Neural cell (in vitro differentiated cells): ENCODE measurements around the gene MAML3. TPM values are rescaled to one million over a fixed set of nuclear protein-coding genes. Genes with fewer than 3 reads are reported as not detected.

Source experiments
- H2AFZ ChIP-seq: fragments of 200-600, 300-800 bp; sonication (generic), shearing (Covaris generic); 2 replicates; pipeline ENCODE4 v1.6.0; 2014; ENCODE audit warnings: low read depth, mild to moderate bottlenecking, antibody characterized with exemption, low read length, moderate library complexity
- H3F3A ChIP-seq: fragments of 200-600 bp; shearing (Covaris generic); 2 replicates; pipeline ENCODE4 v1.6.1; 2016; ENCODE audit warnings: mild to moderate bottlenecking, moderate library complexity, mixed read lengths, antibody characterized with exemption, low read length; ENCODE audit not compliant: insufficient read depth, poor library complexity, severe bottlenecking
- H3K27ac ChIP-seq: fragments of 200-600, 300-800 bp; sonication (generic), shearing (Covaris generic); 2 replicates; pipeline ENCODE4 v1.5.1; 2014; ENCODE audit warnings: mild to moderate bottlenecking, low read length, moderate library complexity
- H3K27me3 ChIP-seq: fragments of 300-800, 200-600 bp; sonication (generic), shearing (Covaris generic); 2 replicates; pipeline ENCODE4 v1.6.0; 2014; ENCODE audit warnings: mild to moderate bottlenecking, low read depth, low read length, moderate library complexity; ENCODE audit not compliant: insufficient read depth
- H3K36me3 ChIP-seq: fragments of 300-800, 200-600 bp; sonication (generic), shearing (Covaris generic); 2 replicates; pipeline ENCODE4 v1.5.1; 2014; ENCODE audit warnings: mild to moderate bottlenecking, antibody characterized with exemption, low read length, moderate library complexity; ENCODE audit not compliant: insufficient read depth
- H3K4me2 ChIP-seq: fragments of 300-800, 200-600 bp; sonication (generic), shearing (Covaris generic); 2 replicates; pipeline ENCODE4 v1.6.0; 2014; ENCODE audit warnings: mild to moderate bottlenecking, low read length
- H3K4me3 ChIP-seq: fragments of 300-800, 200-600 bp; sonication (generic), shearing (Covaris generic); 2 replicates; pipeline ENCODE4 v1.5.1; 2014; ENCODE audit warnings: mild to moderate bottlenecking, low read length, moderate library complexity
- H3K79me2 ChIP-seq: fragments of 200-600 bp; shearing (Covaris generic); replicated peaks from 2 replicates; pipeline ENCODE4 v1.6.0; 2014; ENCODE audit warnings: mild to moderate bottlenecking, low read length, moderate library complexity; ENCODE audit not compliant: insufficient read depth
- H3K9ac ChIP-seq: fragments of 300-800, 200-600 bp; sonication (generic), shearing (Covaris generic); 2 replicates; pipeline ENCODE4 v1.6.1; 2016; ENCODE audit warnings: mild to moderate bottlenecking, low read length, mixed read lengths
- H3K9me2 ChIP-seq: fragments of 200-600 bp; shearing (Covaris generic); 2 replicates; pipeline ENCODE4 v1.6.1; 2016; ENCODE audit warnings: mild to moderate bottlenecking, low read length, mixed read lengths; ENCODE audit not compliant: insufficient read depth
- H3K9me3 ChIP-seq: fragments of 200-600, 300-800 bp; sonication (generic), shearing (Covaris generic); 2 replicates; pipeline ENCODE4 v1.6.1; 2016; ENCODE audit warnings: mild to moderate bottlenecking, mixed run types, low read length, moderate library complexity, mixed read lengths
- H4K20me1 ChIP-seq: fragments of 200-600 bp; shearing (Covaris generic); 2 replicates; pipeline ENCODE4 v1.6.1; 2016; ENCODE audit warnings: mild to moderate bottlenecking, mixed run types; ENCODE audit not compliant: insufficient read depth
- EP300 ChIP-seq: fragments of 450-650 bp; conservative IDR thresholded peaks from 2 replicates; pipeline ENCODE4 v1.6.1; 2014; ENCODE audit warnings: antibody characterized with exemption, mild to moderate bottlenecking, moderate library complexity; ENCODE audit not compliant: poor library complexity, severe bottlenecking
- EZH2 ChIP-seq: fragments of 200-600, 300-800 bp; shearing (Covaris generic), sonication (generic); IDR thresholded peaks from 2 replicates; pipeline ENCODE4 v1.6.1; 2014; ENCODE audit warnings: antibody characterized with exemption, low read length, borderline replicate concordance, mild to moderate bottlenecking; ENCODE audit not compliant: insufficient read depth, poor library complexity, severe bottlenecking
- MXI1 ChIP-seq: fragments of 450-650 bp; conservative IDR thresholded peaks from 2 replicates; pipeline ENCODE4 v1.6.1; 2014; ENCODE audit warnings: antibody characterized with exemption, mild to moderate bottlenecking; ENCODE audit not compliant: poor library complexity, severe bottlenecking
- POLR2AphosphoS5 ChIP-seq: IDR thresholded peaks from 2 replicates; pipeline ENCODE4 v1.6.1; 2012
- RAD21 ChIP-seq: fragments of 450-650 bp; conservative IDR thresholded peaks from 2 replicates; pipeline ENCODE4 v1.6.1; 2014; ENCODE audit warnings: antibody characterized with exemption, mild to moderate bottlenecking, moderate library complexity
- SMC3 ChIP-seq: fragments of 450-650 bp; conservative IDR thresholded peaks from 2 replicates; pipeline ENCODE4 v1.6.1; 2014; ENCODE audit warnings: antibody characterized with exemption, mild to moderate bottlenecking, moderate library complexity; ENCODE audit not compliant: poor library complexity
- TAF1 ChIP-seq: IDR thresholded peaks from 2 replicates; pipeline ENCODE4 v1.6.1; 2012; ENCODE audit warnings: low read depth
- polyA plus RNA-seq: library from polyadenylated mRNA; depleted of rRNA; stranded (reverse); fragments of >200 nt; gene quantifications from 2 replicates; pipeline ENCODE4 v1.2.3, GENCODE V29; 2014
- TF ChIP-seq, protein P1 (sequence below): IDR thresholded peaks from 2 replicates; pipeline ENCODE4 v1.6.1; 2012; ENCODE audit warnings: borderline replicate concordance
- TF ChIP-seq, protein P2 (sequence below): fragments of 450-650 bp; IDR thresholded peaks from 2 replicates; pipeline ENCODE4 v1.5.1; 2014; ENCODE audit warnings: antibody characterized with exemption, mild to moderate bottlenecking, moderate library complexity; ENCODE audit not compliant: poor library complexity, severe bottlenecking

The MAML3 gene
- polyA plus RNA-seq, 1 donor from 2014 or later = 10.2 TPM

DNA sequence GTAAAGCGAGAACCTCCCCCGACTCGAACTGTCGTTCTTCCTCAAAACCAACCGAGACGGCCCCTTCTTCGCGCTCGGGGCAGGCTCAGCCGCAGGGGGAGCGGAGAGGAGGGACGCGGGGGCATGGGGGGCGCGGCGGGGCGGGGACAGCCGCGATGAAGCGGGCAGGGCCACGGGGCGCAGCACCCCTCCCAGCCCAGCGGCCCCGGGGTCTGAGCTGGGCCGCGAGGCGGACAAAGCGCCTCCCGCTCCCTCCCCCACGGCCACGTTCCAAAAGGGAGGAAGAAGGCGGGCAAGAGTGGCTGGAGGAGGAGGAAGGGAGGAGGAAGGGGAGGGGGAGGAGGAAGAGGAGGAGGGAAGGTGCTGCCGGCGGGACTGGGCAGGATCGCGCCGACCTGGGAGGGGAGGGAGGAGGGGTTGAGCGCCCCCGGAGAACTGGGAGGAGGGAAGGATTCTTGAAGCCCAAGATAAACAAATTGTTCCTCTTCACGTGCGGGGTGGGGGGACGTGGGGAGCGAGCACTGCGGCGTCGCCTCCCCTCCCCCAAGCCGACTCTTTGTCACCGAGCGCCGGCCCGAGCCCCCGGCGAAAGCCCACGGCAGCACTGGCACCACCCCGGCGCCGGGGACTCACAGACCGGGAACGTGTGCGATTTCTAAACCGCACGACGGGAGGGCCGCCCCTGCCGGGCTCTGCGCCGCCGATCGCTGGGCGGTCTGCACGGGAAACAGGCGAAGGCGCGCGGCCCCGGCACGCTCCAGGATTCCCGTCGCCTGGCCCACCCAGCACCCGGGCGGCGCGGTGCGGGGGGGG, 2.9 kb downstream of the MAML3 start:
- Histone ChIP-seq H3K36me3 (no peaks in the 10 kb centered on the region), H3K9me3 (no peaks in the 10 kb centered on the region), H3K27me3 (no peaks in the 10 kb centered on the region), H3K4me3 (peak overlapping the region; percentile 92), H3K9me2 (no peaks in the 10 kb centered on the region), H4K20me1 (no peaks in the 10 kb centered on the region), H2AFZ (peak overlapping the region; percentile 17), H3F3A (peaks cover 4% of the 10 kb centered on the region), H3K79me2 (peaks cover 44% of the 10 kb centered on the region), H3K27ac (peak overlapping the region; percentile 97), H3K9ac (peak overlapping the region; percentile 95), H3K4me2 (peak overlapping the region; percentile 84)
- TF ChIP-seq RAD21 (peak; percentile 40), SMC3 (peak; percentile 51), MXI1 (no peak), EP300 (peak; percentile 60), POLR2AphosphoS5 (peak; percentile 65), EZH2 (no peak), TAF1 (no peak)
- TF ChIP-seq, protein P1, sequence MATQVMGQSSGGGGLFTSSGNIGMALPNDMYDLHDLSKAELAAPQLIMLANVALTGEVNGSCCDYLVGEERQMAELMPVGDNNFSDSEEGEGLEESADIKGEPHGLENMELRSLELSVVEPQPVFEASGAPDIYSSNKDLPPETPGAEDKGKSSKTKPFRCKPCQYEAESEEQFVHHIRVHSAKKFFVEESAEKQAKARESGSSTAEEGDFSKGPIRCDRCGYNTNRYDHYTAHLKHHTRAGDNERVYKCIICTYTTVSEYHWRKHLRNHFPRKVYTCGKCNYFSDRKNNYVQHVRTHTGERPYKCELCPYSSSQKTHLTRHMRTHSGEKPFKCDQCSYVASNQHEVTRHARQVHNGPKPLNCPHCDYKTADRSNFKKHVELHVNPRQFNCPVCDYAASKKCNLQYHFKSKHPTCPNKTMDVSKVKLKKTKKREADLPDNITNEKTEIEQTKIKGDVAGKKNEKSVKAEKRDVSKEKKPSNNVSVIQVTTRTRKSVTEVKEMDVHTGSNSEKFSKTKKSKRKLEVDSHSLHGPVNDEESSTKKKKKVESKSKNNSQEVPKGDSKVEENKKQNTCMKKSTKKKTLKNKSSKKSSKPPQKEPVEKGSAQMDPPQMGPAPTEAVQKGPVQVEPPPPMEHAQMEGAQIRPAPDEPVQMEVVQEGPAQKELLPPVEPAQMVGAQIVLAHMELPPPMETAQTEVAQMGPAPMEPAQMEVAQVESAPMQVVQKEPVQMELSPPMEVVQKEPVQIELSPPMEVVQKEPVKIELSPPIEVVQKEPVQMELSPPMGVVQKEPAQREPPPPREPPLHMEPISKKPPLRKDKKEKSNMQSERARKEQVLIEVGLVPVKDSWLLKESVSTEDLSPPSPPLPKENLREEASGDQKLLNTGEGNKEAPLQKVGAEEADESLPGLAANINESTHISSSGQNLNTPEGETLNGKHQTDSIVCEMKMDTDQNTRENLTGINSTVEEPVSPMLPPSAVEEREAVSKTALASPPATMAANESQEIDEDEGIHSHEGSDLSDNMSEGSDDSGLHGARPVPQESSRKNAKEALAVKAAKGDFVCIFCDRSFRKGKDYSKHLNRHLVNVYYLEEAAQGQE = peak; percentile 78
- TF ChIP-seq, protein P2, sequence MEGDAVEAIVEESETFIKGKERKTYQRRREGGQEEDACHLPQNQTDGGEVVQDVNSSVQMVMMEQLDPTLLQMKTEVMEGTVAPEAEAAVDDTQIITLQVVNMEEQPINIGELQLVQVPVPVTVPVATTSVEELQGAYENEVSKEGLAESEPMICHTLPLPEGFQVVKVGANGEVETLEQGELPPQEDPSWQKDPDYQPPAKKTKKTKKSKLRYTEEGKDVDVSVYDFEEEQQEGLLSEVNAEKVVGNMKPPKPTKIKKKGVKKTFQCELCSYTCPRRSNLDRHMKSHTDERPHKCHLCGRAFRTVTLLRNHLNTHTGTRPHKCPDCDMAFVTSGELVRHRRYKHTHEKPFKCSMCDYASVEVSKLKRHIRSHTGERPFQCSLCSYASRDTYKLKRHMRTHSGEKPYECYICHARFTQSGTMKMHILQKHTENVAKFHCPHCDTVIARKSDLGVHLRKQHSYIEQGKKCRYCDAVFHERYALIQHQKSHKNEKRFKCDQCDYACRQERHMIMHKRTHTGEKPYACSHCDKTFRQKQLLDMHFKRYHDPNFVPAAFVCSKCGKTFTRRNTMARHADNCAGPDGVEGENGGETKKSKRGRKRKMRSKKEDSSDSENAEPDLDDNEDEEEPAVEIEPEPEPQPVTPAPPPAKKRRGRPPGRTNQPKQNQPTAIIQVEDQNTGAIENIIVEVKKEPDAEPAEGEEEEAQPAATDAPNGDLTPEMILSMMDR = no peak

DNA sequence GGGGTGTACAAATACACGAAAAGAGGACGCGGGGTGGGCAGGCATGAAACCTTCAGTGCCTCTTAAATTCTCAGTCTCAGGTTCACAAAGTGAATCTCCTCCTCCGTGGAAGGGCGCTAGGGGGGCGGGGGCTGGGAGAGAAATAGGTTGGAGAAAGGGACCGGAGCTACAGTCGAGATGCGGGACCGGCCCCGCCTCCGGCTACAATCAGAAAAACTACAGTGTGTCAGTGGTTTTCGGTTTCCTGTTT, 3.4 kb downstream of the MAML3 start:
- peak overlapping the region; percentile 95 for H3K9ac ChIP-seq
- no peaks in the 10 kb centered on the region for H3K27me3 ChIP-seq
- peaks cover 46% of the 10 kb centered on the region for H3K79me2 ChIP-seq
- peak overlapping the region; percentile 97 for H3K27ac ChIP-seq
- peak overlapping the region; percentile 30 for H2AFZ ChIP-seq
- no peaks in the 10 kb centered on the region for H3K9me3 ChIP-seq
- no peaks in the 10 kb centered on the region for H4K20me1 ChIP-seq
- no peaks in the 10 kb centered on the region for H3K36me3 ChIP-seq
- H3F3A ChIP-seq = peaks cover 4% of the 10 kb centered on the region
- TF ChIP-seq, protein P2 = peak; percentile 6
- TF ChIP-seq SMC3 (peak; percentile 27), EP300 (no peak), POLR2AphosphoS5 (no peak), RAD21 (peak; percentile 41), TAF1 (peak; percentile 13), MXI1 (no peak), EZH2 (no peak)
- TF ChIP-seq, protein P1 = no peak
- peak overlapping the region; percentile 84 for H3K4me2 ChIP-seq
- peak overlapping the region; percentile 92 for H3K4me3 ChIP-seq
- H3K9me2 ChIP-seq = no peaks in the 10 kb centered on the region
